DMS79 treated with DMSO at 0.1 percent for 48 hours (cell line): Measurements from ENCODE around the gene PLA2G2F.
"Not testable (repeated sequence)": the region's sequence is repeated elsewhere in the genome, so short reads cannot be mapped to it uniquely, and the experiment has no call there.

Experiments used
- DNase-seq: peaks from one replicate; lab custom pipeline; 2025; lab: John Stamatoyannopoulos, UW

The PLA2G2F gene

DNA sequence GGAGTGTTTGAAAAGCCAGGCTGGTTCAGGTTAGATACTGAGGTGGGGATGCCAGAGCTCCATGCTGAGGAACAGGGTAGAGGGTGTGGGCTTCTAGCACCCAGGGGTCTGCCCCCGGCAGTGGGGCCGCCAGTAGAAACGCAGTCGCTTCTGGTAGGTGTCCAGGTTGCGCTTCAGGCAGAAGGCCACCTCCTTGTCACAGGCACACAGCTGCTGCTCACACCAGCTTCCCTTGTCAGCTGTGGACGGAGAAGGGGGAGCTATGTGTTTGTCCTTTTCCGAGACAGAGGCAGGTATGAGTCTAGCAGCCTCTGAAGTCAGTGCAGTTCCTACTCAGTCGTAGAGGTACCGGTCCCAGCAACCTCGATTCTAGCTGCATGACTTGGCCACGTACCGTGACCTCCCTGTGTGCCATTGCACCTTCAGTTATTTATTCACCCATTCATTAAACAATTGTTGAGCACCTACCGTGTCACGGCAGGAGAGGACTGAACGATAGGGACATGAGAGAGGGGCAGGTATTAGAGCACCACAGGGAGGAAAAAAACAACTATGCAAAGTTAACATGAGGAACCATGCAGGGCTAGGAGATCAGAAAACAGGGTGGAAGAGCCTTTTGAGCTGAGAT is 25.0 kb upstream of the PLA2G2F start:
- no peak for DNase-seq

DNA sequence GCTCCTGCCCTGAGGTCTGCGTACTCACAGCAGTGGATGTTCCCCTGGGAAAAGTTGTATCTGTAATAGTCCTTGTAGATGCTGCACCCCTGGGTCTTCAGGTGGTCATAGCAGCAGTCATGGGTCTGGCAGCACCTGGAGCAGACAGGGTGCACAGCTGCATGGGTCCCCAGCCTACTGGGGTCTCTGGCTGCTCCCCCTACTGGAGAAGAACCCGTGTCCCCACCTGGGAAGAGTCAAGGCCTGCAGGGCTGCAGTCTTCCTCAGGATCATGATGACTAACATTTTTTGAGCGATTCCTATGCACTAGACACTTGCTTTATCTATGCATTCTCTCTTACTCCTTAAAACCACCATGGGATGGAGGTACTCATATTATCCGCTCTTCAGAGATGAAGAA is 23.6 kb upstream of the PLA2G2F start:
- DNase-seq, result no peak

DNA sequence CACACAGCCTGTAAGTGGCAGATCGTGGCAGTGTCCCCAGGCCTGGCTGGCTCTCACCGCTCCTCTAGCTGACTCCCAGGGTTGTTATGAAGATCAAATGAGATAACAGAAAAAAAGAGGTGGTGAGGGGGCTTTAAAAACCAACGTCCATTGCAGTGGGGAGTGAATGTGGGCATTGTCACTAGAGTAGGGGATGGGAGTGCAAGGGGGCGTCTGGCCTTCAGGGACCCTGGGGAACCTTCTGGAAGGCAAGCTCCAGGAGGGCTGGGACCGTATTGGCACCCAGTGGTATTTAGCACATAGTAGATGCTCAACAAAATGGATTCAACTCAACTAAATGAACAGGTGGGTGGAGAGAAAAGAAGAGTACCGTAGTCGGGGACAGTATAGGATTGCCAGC is 23.2 kb upstream of the PLA2G2F start:
- no peak for DNase-seq

DNA sequence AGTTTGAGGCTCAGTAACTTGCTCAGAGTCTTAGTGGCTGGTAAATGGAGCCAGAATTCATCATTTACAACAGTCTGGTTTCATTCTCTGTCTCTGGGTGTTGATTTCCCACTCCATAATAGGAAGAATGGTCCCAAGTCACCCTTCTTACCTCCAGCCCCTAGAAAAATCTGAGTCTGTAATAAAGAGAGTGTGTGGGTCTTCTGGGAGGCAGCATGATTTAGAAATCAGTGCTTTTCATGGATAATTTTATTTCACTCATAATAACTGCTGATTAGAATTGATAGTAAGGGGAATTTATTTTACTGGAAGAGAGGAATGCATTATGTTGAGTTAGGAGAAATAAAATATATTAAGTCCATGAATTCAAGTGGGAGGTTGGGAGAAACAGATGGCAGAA is 21.9 kb upstream of the PLA2G2F start:
- no peak for DNase-seq

DNA sequence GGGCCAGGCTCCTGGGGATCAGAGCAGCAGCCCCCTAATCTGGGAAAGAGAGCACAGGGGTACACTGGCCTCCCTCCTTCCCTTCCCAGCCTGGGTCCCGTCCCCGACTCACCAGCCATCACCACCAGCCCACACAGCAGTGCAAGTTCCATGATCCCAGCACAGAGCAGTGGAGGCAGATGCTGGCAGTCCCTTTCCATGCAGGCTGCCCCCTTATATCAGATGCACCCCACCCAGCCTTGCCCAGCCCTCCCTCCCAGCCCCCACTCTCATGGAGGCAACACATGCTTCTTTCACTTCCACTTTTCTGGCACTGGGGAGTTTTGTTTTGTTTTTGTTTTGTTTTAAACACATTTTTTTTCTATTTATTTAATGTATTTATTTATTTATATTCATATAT is 19.8 kb upstream of the PLA2G2F start, which contains the start of gene PLA2G2D:
PLA2G2D (minus strand) TSS at position 190 of the 400 bp plus-strand sequence; CDS start at position 152, 38 bp downstream.
- no peak for DNase-seq

DNA sequence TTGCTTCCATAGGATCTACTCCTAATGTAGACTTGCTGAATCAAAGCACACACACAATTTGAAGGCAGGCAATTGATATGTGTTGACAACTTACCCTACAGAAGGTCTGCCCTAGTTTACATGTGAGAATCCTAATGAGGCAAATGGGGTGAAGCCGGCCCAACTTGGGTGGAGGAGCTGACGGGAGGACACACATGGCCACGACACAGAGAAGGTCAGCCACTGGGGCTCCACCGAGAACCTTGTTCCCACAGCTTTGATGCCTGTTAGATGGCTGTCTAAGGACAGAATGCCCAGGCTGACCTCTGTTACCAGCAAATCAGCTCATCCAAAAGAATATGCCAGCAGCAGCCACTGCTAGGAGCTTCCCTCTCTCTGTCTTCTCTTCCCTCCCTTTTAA is 18.3 kb upstream of the PLA2G2F start:
- no peak for DNase-seq

DNA sequence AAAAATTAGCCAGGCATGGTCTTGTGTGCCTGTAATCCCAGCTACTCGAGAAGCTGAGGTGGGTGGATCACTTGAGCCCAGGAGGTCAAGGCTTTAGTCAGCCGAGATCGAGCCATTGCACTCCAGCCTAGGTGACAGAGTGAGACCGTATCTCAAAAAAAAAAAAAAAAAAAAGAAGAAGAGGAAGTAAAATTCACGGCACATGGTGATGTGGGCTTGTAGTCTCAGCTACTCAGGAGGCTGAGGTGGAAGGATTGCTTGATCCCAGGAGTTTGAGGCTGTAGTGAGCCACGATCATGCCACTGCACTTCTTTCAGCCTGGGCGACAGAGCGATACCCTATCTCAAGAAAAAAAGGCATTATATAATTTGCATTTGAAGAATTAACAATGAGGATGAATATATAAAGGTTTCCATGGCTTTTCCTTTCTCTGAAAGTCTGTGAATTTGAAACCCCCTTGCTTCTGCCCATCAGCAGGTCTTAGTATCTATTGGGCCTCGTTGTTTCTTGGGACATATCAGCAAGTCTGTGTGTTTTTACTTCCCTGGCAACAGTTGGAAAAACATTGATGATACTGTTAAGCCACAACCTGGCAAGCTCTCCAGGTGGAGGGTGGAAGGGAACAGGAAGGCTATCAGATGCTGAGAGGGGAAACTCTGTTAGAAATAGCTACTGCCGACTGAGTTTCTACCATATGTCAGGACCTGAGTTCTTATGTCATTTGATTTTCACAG is 15.2 kb upstream of the PLA2G2F start:
- DNase-seq, result no peak

DNA sequence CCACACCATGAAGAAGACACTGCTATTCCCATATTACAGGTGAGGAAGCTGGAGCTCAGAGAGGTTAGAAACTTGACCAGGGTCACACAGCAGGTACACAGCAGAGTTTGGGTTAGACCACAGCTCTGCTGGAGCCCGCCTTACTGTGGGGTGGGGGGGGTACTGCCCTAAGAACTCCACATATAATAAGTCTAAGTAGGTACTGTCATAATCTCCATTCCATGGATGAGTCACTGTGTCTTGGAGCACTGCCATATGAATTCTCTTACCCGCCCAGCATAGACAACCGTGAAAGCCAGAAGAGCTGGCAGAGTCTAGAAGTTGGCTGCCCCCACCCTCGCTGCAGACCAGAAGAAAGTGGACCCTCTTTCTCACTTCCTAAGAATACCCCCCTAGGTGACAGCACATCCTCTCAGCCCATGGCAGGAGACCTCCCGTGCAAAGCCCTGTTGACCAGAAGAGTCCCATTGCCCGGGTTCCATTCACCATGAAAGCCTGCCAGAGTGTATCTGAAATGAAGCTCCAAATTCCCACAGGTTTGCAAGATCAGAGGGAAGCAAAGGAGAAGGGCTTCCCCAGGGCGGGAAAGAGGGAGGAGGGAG is 14.6 kb upstream of the PLA2G2F start:
- DNase-seq, result no peak

- no peak for DNase-seq
Observed at GRCh38 chr1:20125100-20125499, 14.0 kb upstream of the PLA2G2F start.

GRCh38 chr1:20126041-20126805 is 12.9 kb upstream of the PLA2G2F start:
- no peak for DNase-seq

GRCh38 chr1:20126806-20127440 is 12.2 kb upstream of the PLA2G2F start:
- DNase-seq, result no peak

DNA sequence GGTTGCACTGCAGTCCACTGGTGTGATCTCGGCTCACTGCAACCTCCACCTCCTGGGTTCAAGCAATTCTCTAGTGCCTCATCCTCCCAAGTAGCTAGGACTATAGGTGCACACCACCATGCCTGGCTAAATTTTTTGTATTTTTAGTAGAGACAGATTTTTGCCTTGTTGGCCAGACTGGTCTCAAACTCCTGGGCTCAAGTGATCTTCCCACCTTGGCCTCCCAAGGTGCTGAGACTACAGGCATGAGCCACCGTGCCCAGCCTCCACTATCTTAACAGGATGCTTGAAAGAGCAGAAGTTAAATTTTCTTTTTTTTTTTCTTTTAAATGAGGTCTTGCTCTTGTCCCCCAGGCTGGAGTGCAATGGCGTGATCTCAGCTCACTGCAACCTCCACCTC is 8.6 kb upstream of the PLA2G2F start:
- not testable (repeated sequence) for DNase-seq

DNA sequence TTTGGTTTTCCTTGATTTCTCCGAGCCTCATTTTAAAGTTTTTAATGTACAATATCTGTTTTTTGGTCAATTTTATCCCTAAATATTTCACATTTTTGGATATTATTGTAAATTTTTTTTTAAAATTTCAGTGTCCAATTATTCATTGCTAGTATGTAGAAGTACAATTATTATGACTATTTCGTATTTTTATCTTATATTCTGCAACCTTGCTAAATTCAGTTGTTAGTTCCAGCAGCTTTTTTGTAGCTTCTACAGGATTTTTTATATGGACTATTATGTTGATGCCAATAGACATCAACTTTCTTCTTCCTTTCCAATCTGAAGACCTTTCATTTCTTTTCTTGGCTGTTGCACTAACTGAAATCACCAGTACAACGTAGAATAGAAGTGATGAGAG is 4.1 kb upstream of the PLA2G2F start:
- DNase-seq, result no peak

DNA sequence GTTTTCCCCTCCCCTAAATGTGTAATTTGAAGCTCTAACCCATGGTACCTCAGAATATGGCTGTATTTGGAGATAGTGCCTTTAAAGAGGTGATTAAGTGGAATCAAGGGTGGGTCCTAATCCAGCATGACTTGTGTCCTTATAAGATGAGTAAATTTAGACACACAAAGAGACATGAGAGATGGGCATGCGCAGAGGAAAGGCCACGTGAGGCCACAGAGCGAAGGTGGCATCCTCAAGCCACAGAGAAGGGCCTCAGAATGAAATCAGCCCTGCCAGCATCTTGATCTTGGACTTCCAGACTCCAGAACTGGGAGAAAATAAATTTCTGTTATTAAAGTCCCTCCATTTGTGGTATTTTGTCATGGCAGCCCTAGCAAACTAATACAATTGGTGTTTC is 2.9 kb upstream of the PLA2G2F start:
- DNase-seq, result no peak

DNA sequence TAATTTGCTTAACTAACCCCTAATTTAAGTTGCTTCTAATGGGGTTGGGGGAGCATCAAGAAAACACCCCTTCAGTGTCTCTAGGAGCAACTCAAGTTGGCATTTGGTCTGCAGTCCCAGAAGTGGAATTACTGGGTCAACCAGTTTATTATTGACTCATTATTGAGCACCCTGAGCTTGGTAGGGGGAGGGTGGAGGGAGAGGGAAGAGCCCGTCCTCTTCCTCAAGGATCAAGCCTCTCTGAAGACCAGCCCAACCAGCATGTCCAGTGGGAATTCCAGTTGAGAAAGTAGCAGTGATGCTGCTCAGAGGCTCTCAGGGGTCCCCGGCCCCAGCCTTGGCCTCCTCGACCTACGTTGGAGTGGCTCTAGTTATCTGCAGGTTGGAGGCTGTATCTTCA is 2.1 kb upstream of the PLA2G2F start:
- no peak for DNase-seq

- DNase-seq, result no peak
Observed at GRCh38 chr1:20137604-20138003, 1.5 kb upstream of the PLA2G2F start.

GRCh38 chr1:20138346-20138745 is 777 bp upstream of the PLA2G2F start:
- no peak for DNase-seq

DNA sequence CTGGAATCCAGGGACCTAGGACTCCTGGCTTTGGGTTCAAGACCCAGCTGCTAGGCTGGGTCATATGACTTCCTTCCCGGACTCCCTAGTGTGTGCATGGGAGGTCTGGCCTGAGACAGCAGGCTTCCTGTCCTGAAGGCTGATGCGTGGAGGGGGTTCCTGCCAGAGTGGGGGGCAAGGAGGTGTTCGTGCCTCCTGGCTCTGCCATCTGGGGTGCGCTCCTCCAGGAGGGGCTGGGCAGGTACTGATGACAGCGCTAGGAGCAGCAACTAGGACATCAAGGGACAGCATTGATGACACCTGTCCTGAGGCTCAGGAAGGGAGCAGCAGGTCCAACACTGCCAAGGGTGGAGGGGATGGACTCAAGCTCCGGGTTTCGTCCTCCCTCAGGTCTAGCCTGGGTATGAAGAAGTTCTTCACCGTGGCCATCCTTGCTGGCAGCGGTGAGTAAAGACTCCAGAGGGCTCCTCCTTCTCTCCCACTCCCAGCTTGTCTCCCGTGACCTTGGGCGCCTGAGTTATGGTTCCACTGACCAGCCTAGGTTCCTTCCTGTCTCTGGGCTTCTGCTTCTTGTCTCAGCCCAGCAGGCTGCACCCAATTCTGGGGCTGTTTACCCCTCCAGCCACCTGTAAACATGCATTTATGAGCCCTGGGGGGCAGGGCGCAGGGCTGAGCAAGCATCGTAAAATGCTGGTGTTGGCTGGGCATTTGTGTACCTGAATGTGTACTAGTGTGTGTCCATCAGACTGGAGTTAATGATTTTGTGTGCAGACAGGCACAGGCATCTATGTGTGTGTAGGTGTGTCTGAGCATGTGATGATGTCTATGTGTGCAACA is 871 bp downstream of the PLA2G2F start:
- no peak for DNase-seq

GRCh38 chr1:20141001-20141400 is 1.9 kb downstream of the PLA2G2F start:
- no peak for DNase-seq

DNA sequence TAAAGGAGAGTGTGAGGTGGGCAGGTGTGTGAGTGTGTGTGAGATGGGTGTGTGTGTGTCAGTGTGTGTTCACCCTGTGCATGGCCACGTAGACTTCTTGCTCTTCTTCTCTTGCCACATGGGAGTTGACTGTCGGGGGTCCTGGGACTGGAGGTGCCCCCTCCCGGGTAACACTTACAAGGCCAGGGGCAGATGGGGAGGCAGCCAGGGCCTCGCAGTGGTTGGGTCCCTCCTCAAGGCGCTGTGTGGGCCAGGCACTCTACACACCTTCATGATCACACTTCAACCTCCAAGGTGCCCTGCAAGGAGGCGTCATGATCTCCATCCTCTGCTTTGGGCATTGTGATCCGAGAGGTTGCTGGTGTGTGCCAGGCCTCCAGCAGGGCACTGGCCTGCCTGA is 2.3 kb downstream of the PLA2G2F start:
- no peak for DNase-seq

DNA sequence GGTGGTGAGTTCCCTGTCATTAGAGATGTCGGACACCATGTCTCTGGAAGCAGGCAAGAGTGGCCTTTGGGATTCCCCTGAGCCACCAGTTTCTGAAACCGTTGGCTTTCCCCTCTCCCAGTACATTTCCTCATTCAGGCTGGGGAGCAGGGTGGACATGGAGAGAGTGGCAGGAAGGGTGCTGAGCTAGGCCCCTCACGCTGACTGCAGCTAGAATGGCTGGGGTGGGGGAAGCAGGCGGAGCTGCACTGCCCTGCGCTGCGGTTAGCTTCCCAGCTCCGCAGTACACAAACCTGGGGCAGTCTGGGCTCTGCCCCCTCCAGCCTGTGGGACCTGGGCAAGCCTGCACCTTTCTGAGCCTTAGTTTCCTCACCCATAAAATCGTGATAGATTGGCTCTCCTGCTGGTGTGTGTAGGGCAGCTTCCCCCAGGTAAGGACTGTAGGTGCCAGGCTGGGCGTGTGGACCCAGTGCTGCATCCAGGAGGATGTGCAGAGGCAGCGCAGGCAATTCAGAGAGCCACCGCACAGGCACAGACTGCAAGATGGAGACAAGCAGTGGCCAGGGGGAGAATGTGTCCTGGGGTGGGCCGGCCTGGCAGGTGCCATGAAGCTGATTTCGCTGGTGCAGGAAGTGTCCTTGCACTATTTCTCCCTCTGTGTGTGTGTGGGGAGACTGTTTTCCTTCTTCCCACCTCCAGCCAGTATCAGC is 3.0 kb downstream of the PLA2G2F start:
- no peak for DNase-seq
